Effector memory CD4-positive, alpha-beta T cell (primary cell): ENCODE measurements around the gene DIAPH3.

Experiments used
- DNase-seq, 3 donors: peaks; one replicate each; pipeline ENCODE4 v3.0.0-alpha.2; 2020
- H3K27ac ChIP-seq: 2 replicates; pipeline ENCODE4 v1.7.0; 2013; ENCODE audit warnings: mild to moderate bottlenecking, low read length, moderate library complexity; ENCODE audit not compliant: insufficient read depth, poor library complexity, severe bottlenecking
- H3K27me3 ChIP-seq: replicated peaks from 2 replicates; pipeline ENCODE4 v1.7.0; 2013; ENCODE audit warnings: mild to moderate bottlenecking, low read length; ENCODE audit not compliant: insufficient read depth, control insufficient read depth, poor library complexity, severe bottlenecking
- H3K36me3 ChIP-seq: 2 replicates; pipeline ENCODE4 v1.7.0; 2013; ENCODE audit warnings: mild to moderate bottlenecking, low read length, moderate library complexity; ENCODE audit not compliant: control insufficient read depth, insufficient read depth
- H3K4me1 ChIP-seq: 2 replicates; pipeline ENCODE4 v1.7.0; 2013; ENCODE audit warnings: low read length, mild to moderate bottlenecking; ENCODE audit not compliant: control insufficient read depth, insufficient read depth, poor library complexity, severe bottlenecking
- H3K4me3 ChIP-seq: 2 replicates; pipeline ENCODE4 v1.7.0; 2013; ENCODE audit warnings: low read length, low read depth, mild to moderate bottlenecking; ENCODE audit not compliant: insufficient read depth, poor library complexity, severe bottlenecking
- H3K9me3 ChIP-seq: 2 replicates; pipeline ENCODE4 v1.7.0; 2013; ENCODE audit warnings: mild to moderate bottlenecking, low read length, moderate library complexity; ENCODE audit not compliant: control insufficient read depth

Gene DIAPH3

DNA sequence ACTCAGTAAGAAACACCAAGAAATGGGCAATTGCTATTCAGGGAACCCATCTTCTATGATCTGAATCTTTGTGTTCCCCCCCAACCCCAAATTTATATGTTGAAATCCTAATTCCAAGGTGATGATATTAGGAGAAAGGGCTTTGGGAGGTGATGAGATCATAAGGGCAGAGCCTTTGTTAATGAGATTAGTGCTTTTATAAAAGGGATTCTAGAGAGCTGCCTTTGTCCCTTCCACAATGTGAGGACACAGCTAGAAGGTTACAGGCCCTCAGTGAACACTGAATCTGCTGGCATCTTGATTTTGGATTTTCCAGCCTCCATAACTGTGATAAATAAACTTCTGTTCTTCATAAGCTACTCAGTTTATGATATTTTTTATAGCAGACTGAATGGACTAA lies 376.0 kb downstream of the DIAPH3 start:
- H3K9me3 ChIP-seq = no peaks in the 10 kb centered on the region

DNA sequence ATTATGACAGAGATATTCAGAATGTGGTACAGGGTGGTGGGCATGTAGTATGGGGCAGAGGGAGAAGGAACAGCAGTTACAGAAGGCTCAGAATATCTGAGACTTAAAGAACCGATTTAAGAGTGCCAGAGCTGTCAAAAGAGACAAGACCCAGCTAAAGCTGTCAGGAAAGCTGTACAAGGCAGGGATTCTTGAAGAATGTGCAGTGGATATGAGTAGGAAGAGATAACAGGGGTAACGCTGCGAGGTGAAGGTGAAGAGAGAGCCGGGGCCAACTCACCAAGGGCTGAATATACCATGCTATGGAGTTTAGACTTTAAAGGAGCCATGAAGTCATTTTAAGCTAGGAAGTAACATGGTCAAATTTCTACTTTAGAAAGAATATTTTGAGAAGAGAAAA lies 381.0 kb downstream of the DIAPH3 start:
- Histone ChIP-seq H3K27ac (no peak overlapping the region), H3K9me3 (no peaks in the 10 kb centered on the region), H3K27me3 (no peaks in the 10 kb centered on the region), H3K4me3 (no peak overlapping the region), H3K36me3 (no peaks in the 10 kb centered on the region), H3K4me1 (no peaks in the 10 kb centered on the region)
- DNase-seq = no peak

More for the DNA sequence above, 376.0 kb downstream of the DIAPH3 start:
- no peaks in the 10 kb centered on the region for H3K4me1 ChIP-seq
- no peak overlapping the region for H3K27ac ChIP-seq
- no peaks in the 10 kb centered on the region for H3K36me3 ChIP-seq
- no peak overlapping the region for H3K4me3 ChIP-seq
- DNase-seq = no peak
- no peaks in the 10 kb centered on the region for H3K27me3 ChIP-seq

DNA sequence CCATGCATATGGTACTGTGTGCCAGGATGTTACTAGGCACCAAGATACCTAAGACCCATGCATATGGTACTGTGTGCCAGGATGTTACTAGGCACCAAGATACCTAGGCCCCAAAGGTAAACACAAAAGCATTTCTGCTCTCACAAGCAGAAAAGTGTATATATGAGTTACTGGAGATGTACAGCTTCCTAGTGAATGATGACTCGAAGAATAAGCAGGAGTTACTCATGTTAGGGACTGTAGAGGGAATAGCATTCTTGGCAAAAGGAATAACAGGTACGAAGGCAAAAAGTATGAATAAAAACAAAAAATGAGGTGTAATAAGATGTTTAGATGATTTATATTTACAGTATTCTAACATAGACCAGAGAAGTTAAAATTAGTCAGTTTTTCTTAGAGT lies 383.7 kb downstream of the DIAPH3 start:
- H3K9me3 ChIP-seq = no peaks in the 10 kb centered on the region
- H3K36me3 ChIP-seq = no peaks in the 10 kb centered on the region
- no peaks in the 10 kb centered on the region for H3K4me1 ChIP-seq
- no peak for DNase-seq
- no peak overlapping the region for H3K4me3 ChIP-seq
- H3K27ac ChIP-seq = no peak overlapping the region
- H3K27me3 ChIP-seq = no peaks in the 10 kb centered on the region

DNA sequence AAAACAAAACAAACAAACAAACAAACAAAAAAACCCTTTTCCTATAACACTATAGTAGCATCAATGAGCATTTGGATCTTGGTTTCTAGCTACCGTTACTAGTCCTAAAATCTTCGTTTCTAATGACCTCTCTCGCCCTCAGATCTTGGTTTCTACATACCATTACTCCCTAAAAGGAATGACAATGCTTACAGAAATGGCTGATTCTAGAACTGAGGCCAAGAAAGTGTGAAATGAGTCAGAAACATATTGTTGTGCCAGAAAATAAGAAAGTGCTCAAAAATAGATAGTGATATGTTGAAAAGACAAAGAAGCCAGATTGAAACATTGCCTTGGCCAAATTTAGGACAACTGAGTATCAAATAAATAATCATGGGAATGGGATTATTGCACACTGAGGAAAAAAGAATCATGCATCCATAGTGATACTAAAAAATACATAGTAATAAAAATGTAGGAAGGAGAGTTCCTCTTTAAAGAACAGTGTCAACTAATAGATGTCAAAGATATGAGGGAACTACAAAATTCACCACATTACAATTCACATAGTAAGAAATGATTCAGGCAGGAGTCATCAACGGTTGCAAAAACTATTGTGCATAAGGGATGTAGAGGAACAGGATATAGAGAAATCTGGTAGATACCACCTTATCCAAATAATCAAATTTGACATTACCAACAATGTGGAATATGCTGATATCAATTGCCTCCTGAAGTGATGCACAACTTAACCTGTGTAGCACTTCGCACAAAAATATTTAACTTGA lies 386.6 kb downstream of the DIAPH3 start:
- no peak overlapping the region for H3K4me3 ChIP-seq
- H3K9me3 ChIP-seq = no peaks in the 10 kb centered on the region
- H3K4me1 ChIP-seq = no peaks in the 10 kb centered on the region
- H3K27ac ChIP-seq = no peak overlapping the region
- H3K27me3 ChIP-seq = no peaks in the 10 kb centered on the region
- no peak for DNase-seq
- H3K36me3 ChIP-seq = no peaks in the 10 kb centered on the region

DNA sequence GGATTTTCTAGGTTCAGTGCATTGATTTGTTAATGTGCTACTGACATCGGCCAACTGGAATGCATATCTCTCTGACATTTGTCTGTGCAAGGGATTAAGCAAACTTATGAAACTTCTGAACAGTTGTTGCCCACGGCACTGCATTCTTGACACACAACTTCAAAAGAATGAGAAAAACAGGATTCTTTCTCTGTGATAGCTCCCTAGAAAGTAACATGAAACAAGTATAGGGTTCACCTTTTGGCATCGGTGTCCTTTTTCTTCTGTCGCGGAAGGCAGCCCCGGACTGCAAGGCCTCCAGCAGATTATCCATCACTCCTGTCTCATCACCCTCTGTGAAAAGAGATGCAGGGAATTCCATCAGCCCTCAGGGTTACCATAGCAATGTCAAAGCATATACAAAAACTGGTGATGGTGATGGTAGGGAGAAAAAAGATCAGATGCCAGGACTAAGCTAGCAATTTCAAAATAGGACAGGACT lies 389.2 kb downstream of the DIAPH3 start:
- H3K36me3 ChIP-seq = no peaks in the 10 kb centered on the region
- H3K27ac ChIP-seq = no peak overlapping the region
- H3K9me3 ChIP-seq = no peaks in the 10 kb centered on the region
- H3K27me3 ChIP-seq = no peaks in the 10 kb centered on the region
- H3K4me3 ChIP-seq = no peak overlapping the region
- no peaks in the 10 kb centered on the region for H3K4me1 ChIP-seq
- DNase-seq = no peak

DNA sequence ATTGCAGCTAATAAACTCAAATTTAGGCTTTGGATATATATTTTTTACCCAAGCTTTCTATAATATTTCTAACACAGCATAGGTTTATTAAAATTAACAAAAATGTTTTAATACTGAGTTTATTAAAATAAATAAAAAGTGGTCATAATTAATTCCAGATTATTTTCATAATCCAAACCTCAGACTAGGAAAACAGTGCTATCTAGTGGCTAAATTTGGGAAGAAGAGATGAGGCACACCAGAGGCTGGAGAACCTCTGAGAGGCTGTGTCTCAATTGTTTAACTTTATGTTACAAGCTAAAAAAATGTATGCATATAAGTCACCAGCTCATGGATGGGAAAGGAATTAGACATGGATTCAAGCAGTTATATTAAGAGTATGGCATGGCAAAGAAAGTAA lies 392.5 kb downstream of the DIAPH3 start:
- DNase-seq = no peak
- Histone ChIP-seq H3K36me3 (no peaks in the 10 kb centered on the region), H3K4me3 (no peak overlapping the region), H3K4me1 (no peaks in the 10 kb centered on the region), H3K27ac (no peak overlapping the region), H3K27me3 (no peaks in the 10 kb centered on the region), H3K9me3 (no peaks in the 10 kb centered on the region)

DNA sequence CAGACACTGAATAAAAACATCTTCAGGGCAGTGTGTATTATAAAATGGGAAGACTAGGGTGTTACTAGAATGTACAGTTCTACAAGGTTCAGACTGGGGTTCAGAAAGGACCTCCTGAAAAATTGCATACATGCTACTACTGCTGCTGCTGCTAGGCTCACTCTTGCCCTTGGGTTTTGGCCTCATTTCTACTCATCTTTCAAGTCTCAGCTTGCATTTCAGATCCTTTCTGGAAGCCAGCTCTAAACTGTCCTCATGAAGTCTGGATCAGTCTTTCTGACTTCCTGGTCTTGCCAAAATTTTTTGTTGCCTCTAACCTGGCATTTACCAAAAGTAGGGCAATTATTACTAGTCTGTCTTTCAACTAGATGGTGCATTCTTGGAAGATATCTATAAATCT lies 393.3 kb downstream of the DIAPH3 start:
- no peaks in the 10 kb centered on the region for H3K9me3 ChIP-seq

DNA sequence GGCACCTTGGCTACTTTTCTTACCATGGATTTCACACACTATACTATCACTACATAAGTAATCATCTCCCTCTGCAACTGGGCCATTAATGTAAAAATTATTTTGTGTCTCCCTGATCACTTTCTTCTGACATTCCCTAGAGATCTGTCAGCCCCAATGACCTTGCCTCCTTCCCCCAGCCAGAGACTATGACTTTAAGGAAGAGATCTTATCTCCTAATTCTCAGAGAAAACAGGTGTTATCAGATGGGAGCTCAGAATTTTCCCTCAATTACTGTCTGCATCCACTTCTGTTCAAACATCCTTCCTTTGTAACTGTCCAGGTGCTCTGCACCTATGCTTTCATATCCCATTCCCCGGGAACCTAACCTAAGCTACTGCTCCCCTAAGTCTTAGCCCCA lies 397.5 kb downstream of the DIAPH3 start:
- H3K27ac ChIP-seq = no peak overlapping the region
- DNase-seq = no peak

More for the DNA sequence above, 393.3 kb downstream of the DIAPH3 start:
- Histone ChIP-seq H3K27me3 (no peaks in the 10 kb centered on the region), H3K4me3 (no peak overlapping the region), H3K27ac (no peak overlapping the region), H3K36me3 (no peaks in the 10 kb centered on the region), H3K4me1 (no peaks in the 10 kb centered on the region)
- no peak for DNase-seq

DNA sequence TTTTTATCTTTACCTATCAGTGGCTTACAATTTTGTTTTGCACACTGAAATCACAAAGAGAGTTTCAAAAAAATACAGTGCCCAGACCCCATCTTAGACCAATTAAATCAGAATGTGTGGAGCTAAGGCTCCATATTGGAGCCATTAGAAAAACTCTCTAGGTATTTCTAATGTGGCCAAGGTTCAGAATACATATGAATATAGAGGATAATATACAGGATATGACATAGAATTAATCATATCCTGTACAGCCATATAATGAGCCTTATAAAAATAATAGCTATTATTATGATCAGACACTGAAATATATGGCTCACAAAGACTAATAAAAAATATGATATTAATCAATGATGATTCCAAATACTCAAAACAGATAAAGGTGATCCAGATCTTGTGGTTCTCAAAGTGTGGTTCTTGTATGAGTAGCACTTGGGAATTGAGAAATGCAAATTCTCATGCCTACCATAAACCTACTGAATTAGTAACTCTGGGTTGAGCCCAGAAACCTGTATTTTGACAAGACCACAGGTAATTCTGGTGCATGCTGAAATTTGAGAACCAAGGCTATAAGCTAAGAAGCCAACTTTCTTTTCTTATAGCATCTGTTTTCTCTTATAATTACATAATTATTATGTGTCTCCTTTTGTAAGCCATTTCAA lies 408.0 kb downstream of the DIAPH3 start:
- Histone ChIP-seq H3K27ac (no peak overlapping the region), H3K9me3 (no peaks in the 10 kb centered on the region), H3K27me3 (no peaks in the 10 kb centered on the region), H3K36me3 (no peaks in the 10 kb centered on the region), H3K4me1 (no peaks in the 10 kb centered on the region), H3K4me3 (no peak overlapping the region)
- DNase-seq = no peak

More for the DNA sequence above, 397.5 kb downstream of the DIAPH3 start:
- H3K4me3 ChIP-seq = no peak overlapping the region
- no peaks in the 10 kb centered on the region for H3K27me3 ChIP-seq
- H3K36me3 ChIP-seq = no peaks in the 10 kb centered on the region
- no peaks in the 10 kb centered on the region for H3K4me1 ChIP-seq
- H3K9me3 ChIP-seq = no peaks in the 10 kb centered on the region

DNA sequence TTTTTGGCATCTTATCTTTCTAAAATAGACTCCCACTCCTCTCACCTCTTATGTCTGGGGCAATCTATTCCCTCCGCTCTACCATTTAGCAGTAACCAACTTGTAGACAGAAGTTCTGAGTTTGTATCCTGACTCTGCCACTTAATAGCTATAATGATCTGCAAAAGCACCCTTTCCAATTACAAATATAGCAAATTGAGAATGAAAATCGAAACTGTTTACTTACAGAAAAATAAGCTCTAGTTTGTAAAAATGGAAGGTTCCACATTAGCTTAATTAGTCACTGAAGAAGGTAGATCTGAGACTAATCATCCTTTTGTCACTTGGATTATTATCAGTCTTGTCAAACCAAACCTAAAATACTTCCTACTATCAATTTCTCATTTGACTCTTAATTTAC lies 409.3 kb downstream of the DIAPH3 start:
- H3K9me3 ChIP-seq = no peaks in the 10 kb centered on the region
- no peaks in the 10 kb centered on the region for H3K27me3 ChIP-seq
- no peaks in the 10 kb centered on the region for H3K36me3 ChIP-seq
- H3K4me1 ChIP-seq = no peaks in the 10 kb centered on the region
- DNase-seq = no peak
- no peak overlapping the region for H3K27ac ChIP-seq
- H3K4me3 ChIP-seq = no peak overlapping the region
